ENCODE results near the gene GATA6. TPM values are rescaled to one million over a fixed set of nuclear protein-coding genes. Genes with fewer than 3 reads are reported as not detected.

GATA6 gene
- 1.7 and 4.2 TPM in 2 replicates for total RNA-seq

DNA sequence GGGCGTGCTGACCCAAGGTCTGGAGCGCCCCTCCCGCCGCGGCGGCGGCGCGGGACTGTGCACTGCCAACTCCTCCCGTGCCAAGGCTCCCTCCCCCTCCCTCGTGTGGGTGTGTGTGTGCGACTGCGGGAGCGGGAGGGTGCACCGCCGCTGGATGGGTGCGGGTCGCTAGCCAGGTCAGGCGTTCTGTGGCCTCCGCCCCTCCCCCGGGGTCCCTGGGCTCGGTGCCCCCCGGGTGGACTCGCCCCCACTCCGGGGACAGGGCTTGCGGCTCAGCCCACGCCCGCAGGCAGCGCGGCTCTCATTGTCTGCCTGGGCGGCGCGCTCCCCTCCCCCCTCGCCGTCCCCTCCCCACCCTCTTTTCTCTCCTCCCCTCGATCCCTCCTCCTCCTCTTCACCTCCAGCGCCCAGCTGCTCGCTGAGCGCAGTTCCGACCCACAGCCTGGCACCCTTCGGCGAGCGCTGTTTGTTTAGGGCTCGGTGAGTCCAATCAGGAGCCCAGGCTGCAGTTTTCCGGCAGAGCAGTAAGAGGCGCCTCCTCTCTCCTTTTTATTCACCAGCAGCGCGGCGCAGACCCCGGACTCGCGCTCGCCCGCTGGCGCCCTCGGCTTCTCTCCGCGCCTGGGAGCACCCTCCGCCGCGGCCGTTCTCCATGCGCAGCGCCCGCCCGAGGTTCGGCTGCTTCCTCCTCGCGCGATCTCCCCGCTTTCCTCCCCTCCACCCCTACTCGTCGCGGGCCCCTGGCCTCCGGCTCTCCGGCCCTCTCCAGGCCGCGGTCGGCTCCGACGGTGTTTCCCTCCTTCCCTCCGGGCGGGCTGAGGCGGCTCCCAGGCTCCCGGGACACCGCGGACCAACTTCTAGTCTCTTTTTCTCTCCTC lies at the start of gene GATA6:
TSS of gene GATA6 (plus strand) at position 579 of the 878 bp plus-strand sequence. CDS start 1,556 bp downstream, outside the sequence.

Other genes with a start within 250 kb of the GATA6 start
- gene CTAGE1, start 248.3 kb downstream of the GATA6 start, total RNA-seq: under 0.01 TPM in 1 of 2 replicates, not detected in the other

Data from nasal cavity respiratory epithelium epithelial cell of viscerocranial mucosa (primary cell).